ENCODE results near the gene KLC1.

DNA sequence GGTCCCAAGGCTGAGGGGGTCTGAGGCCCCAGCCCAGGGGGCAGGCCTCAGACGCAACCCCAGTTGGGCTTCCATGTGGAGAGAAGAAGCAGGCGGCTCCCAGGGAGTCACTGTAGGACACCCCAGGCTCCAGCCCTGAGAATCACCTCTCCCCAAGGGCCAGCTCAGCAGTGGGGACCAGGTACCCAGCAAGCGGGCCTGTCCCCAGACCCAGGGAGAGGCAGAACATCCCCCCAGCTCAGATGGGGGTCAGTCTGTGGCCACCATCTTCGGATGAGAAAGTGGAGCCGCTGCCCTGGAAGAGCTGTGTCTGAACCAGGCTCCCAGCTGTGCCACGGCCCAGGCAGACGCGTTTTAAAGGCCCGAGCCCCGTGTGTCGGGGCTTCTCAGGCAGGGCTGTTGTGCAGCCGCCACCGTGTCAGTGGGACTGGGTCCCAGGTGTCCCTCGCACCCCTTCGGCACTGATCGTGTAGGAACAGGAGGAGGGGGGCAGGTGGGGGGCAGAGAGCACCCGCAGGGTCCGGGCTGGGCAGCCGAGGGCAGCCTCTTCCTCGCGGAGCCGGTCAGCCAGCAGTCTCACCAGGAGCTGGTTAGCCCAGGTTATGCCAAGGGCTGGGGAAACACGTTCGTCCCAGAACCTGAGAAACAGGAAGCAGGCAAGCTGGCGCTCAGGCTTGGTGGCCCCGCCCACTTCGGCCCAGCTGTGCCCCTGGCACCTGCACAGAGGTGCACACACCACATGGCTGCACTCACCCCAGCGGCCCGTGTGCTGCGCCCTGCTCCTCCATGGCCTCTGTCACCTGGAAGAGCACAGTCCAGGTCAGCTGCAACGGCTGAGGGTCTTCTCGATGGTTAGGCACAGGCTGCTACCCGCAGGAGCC, 69.6 kb downstream of the KLC1 start:
- TF ChIP-seq CTCF (IDR thresholded peaks at IDR 0.05) (no peak), POLR2A (IDR thresholded peaks at IDR 0.05) (no peak)
